K562 (cell line): ENCODE data around the gene ALDH3B2. TPM values are rescaled to one million over a fixed set of nuclear protein-coding genes. Genes with fewer than 3 reads are reported as not detected.

Experiments used
- BRD4 ChIP-seq: fragments of 200-600 bp; sonication (generic); IDR thresholded peaks from 2 replicates; pipeline ENCODE4 v1.6.1; 2017; ENCODE audit warnings: inconsistent platforms
- CBFB ChIP-seq: sonication (generic); formaldehyde crosslinking; IDR thresholded peaks from 2 replicates; pipeline ENCODE4 v1.4.0; 2020; ENCODE audit warnings: mild to moderate bottlenecking, missing genetic modification reagents
- DEAF1 ChIP-seq: fragments of 450-650 bp; formaldehyde crosslinking; IDR thresholded peaks from 2 replicates; pipeline ENCODE4 v1.4.0; 2020; ENCODE audit warnings: mild to moderate bottlenecking, moderate library complexity
- ELF4 ChIP-seq: fragments of 450-650 bp; formaldehyde crosslinking; IDR thresholded peaks from 2 replicates; pipeline ENCODE4 v1.4.0; 2022; ENCODE audit warnings: missing genetic modification characterization
- HBP1 ChIP-seq: fragments of 450-650 bp; formaldehyde crosslinking; IDR thresholded peaks from 2 replicates; pipeline ENCODE4 v1.4.0; 2022; ENCODE audit warnings: missing genetic modification characterization
- HDAC8 ChIP-seq: fragments of 450-650 bp; IDR thresholded peaks from 2 replicates; pipeline ENCODE4 v1.6.1; 2016; ENCODE audit warnings: mild to moderate bottlenecking, missing genetic modification characterization, moderate library complexity, missing compliant biosample characterization
- IFI16 ChIP-seq: fragments of 250-450 bp; sonication (Bioruptor Pico); IDR thresholded peaks from 2 replicates; pipeline ENCODE4 v2.1.2; 2022; ENCODE audit warnings: mild to moderate bottlenecking, inconsistent platforms
- MCM2 ChIP-seq: fragments of 450-650 bp; IDR thresholded peaks from 2 replicates; pipeline ENCODE4 v1.6.1; 2017; ENCODE audit warnings: low read depth, mild to moderate bottlenecking
- MEF2D ChIP-seq: conservative IDR thresholded peaks from 2 replicates; pipeline ENCODE4 v1.6.1; 2016; ENCODE audit warnings: low read depth, missing genetic modification characterization, missing compliant biosample characterization
- NCOA6 ChIP-seq: fragments of 450-650 bp; IDR thresholded peaks from 2 replicates; pipeline ENCODE4 v1.6.1; 2017; ENCODE audit warnings: mild to moderate bottlenecking
- NR2C2 ChIP-seq, 2 experiments: fragments of 200-800 bp in 1 of 2; sonication (Bioruptor generic) in 1 of 2; sonication (generic) in 1 of 2; formaldehyde crosslinking in 1 of 2; IDR thresholded peaks; 2 replicates each; pipeline versions ENCODE4 v1.6.1 to v1.8.0; 2016 to 2022; ENCODE audit warnings: mild to moderate bottlenecking in 1 of 2, missing compliant biosample characterization in 1 of 2, missing genetic modification characterization in 1 of 2, missing genetic modification reagents in 1 of 2
- POLR2G ChIP-seq: fragments of 200-400 bp; formaldehyde crosslinking; IDR thresholded peaks from 2 replicates; pipeline ENCODE4 v1.6.1; 2017; ENCODE audit warnings: low read depth, mild to moderate bottlenecking, antibody characterized with exemption, low read length, moderate library complexity
- POU5F1 ChIP-seq: fragments of 150-350 bp; IDR thresholded peaks from 2 replicates; pipeline ENCODE4 v1.6.1; 2014; ENCODE audit warnings: borderline replicate concordance, low read length, low read depth, mild to moderate bottlenecking; ENCODE audit not compliant: partially characterized antibody
- SLC30A9 ChIP-seq: fragments of 250-450 bp; sonication (Bioruptor Pico); IDR thresholded peaks from 2 replicates; pipeline ENCODE4 v1.8.0; 2022; ENCODE audit warnings: mild to moderate bottlenecking, moderate library complexity
- SREBF2 ChIP-seq: sonication (generic); formaldehyde crosslinking; IDR thresholded peaks from 2 replicates; pipeline ENCODE4 v1.4.0; 2020; ENCODE audit warnings: mild to moderate bottlenecking, missing genetic modification reagents
- SRSF9 ChIP-seq: fragments of 200-400 bp; formaldehyde crosslinking; IDR thresholded peaks from 2 replicates; pipeline ENCODE4 v1.6.1; 2017; ENCODE audit warnings: low read depth, low read length, borderline replicate concordance
- TGIF2 ChIP-seq: sonication (generic); formaldehyde crosslinking; IDR thresholded peaks from 2 replicates; pipeline ENCODE4 v1.8.1; 2022; ENCODE audit warnings: mild to moderate bottlenecking, missing genetic modification reagents, moderate library complexity
- THRAP3 ChIP-seq: fragments of 450-650 bp; IDR thresholded peaks from 2 replicates; pipeline ENCODE4 v1.6.1; 2016; ENCODE audit warnings: mild to moderate bottlenecking, inconsistent platforms, borderline replicate concordance
- THRB ChIP-seq: fragments of 450-650 bp; formaldehyde crosslinking; conservative IDR thresholded peaks from 2 replicates; pipeline ENCODE4 v1.4.0; 2022; ENCODE audit warnings: mild to moderate bottlenecking, missing genetic modification characterization
- YBX1 ChIP-seq: fragments of 450-650 bp; IDR thresholded peaks from 2 replicates; pipeline ENCODE4 v1.7.1; 2016; ENCODE audit warnings: mild to moderate bottlenecking
- ZFP1 ChIP-seq: fragments of 450-650 bp; formaldehyde crosslinking; IDR thresholded peaks from 2 replicates; pipeline ENCODE4 v1.4.0; 2020; ENCODE audit warnings: mild to moderate bottlenecking, mixed read lengths
- ZNF124 ChIP-seq: sonication (generic); formaldehyde crosslinking; IDR thresholded peaks from 2 replicates; pipeline ENCODE4 v1.8.1; 2022; ENCODE audit warnings: missing genetic modification reagents
- ZNF134 ChIP-seq: fragments of 250-450 bp; sonication (Bioruptor Pico); conservative IDR thresholded peaks from 2 replicates; pipeline ENCODE4 v1.4.0; 2020
- ZNF140 ChIP-seq: fragments of 250-450 bp; sonication (Bioruptor Pico); IDR thresholded peaks from 2 replicates; pipeline ENCODE4 v1.8.0; 2021; ENCODE audit warnings: moderate library complexity, mild to moderate bottlenecking, inconsistent platforms
- ZNF224 ChIP-seq: sonication (generic); formaldehyde crosslinking; IDR thresholded peaks from 2 replicates; pipeline ENCODE4 v1.8.0; 2022; ENCODE audit warnings: mild to moderate bottlenecking, missing genetic modification reagents
- polyA plus RNA-seq, 8 experiments: library from polyadenylated mRNA; depleted of rRNA in 4 of 8; stranded (reverse) in 5 of 8; unstranded in 3 of 8; fragments of >200 nt; fragmentation: Nextera tagmentation in 2 of 8; fragmentation: Illumina TruSeq in 1 of 8; extraction: Ambion mirVana in 2 of 8; extraction: Trizol in 1 of 8; gene quantifications; 2 replicates each; pipeline versions ENCODE4 v1.2.1 to v1.2.3, GENCODE V29; 2011 to 2014; ENCODE audit warnings: inconsistent platforms in 1 of 8, missing spikeins in 1 of 8
- total RNA-seq, 7 experiments: library from RNA; depleted of rRNA in 6 of 7; stranded (reverse); fragments of >200 nt in 6 of 7; fragmentation: Illumina TruSeq in 2 of 7; extraction: Trizol in 2 of 7; gene quantifications; 2 replicates each; pipeline versions ENCODE4 v1.2.1 to v1.2.3, GENCODE V29; 2011 to 2021; ENCODE audit warnings: low replicate concordance in 1 of 7

ALDH3B2 gene
- total and polyA plus RNA-seq, 9 of the 15 experiments (the other 6 are each of a cell fraction or from before 2014, with no cell fraction given): not detected

- TF ChIP-seq ZNF124 (peak; percentile 86; the same call in 1 of the 2 replicates), THRAP3 (no peak), IFI16 (no peak), MEF2D (no peak), MCM2 (no peak), POU5F1 (no peak), ZFP1 (no peak), THRB (no peak), ZNF140 (CRISPR knock-in tag) (no peak), ELF4 (CRISPR knock-in tag) (no peak), CBFB (CRISPR knock-in tag) (peak; percentile 80; the same call in 1 of the 2 replicates), SLC30A9 (CRISPR knock-in tag) (no peak), POLR2G (peak; percentile 88), NCOA6 (0 out of 2 replicates have a peak, but pooled peaks have one; percentile 41), SRSF9 (no peak), HDAC8 (peak; percentile 75), SREBF2 (CRISPR knock-in tag) (no peak), YBX1 (no peak), TGIF2 (CRISPR knock-in tag) (peak; percentile 75; the same call in 1 of the 2 replicates), ZNF224 (CRISPR knock-in tag) (peak; percentile 91; the same call in 1 of the 2 replicates), HBP1 (CRISPR knock-in tag) (no peak), ZNF134 (CRISPR knock-in tag) (no peak), DEAF1 (peak; percentile 63; the same call in 1 of the 2 replicates), BRD4 (0 out of 2 replicates have a peak, but pooled peaks have one; percentile 37), NR2C2 (CRISPR knock-in tag; IDR thresholded peaks at IDR 0.05) (no peak), NR2C2 (tag; IDR thresholded peaks at IDR 0.05) (no peak)
Measured at GRCh38 chr11:67629386-67630227, 44.8 kb downstream of the ALDH3B2 start, which contains the start of gene NUDT8 (continued).
